ENCODE measurements around the gene B4GALT2.

DNA sequence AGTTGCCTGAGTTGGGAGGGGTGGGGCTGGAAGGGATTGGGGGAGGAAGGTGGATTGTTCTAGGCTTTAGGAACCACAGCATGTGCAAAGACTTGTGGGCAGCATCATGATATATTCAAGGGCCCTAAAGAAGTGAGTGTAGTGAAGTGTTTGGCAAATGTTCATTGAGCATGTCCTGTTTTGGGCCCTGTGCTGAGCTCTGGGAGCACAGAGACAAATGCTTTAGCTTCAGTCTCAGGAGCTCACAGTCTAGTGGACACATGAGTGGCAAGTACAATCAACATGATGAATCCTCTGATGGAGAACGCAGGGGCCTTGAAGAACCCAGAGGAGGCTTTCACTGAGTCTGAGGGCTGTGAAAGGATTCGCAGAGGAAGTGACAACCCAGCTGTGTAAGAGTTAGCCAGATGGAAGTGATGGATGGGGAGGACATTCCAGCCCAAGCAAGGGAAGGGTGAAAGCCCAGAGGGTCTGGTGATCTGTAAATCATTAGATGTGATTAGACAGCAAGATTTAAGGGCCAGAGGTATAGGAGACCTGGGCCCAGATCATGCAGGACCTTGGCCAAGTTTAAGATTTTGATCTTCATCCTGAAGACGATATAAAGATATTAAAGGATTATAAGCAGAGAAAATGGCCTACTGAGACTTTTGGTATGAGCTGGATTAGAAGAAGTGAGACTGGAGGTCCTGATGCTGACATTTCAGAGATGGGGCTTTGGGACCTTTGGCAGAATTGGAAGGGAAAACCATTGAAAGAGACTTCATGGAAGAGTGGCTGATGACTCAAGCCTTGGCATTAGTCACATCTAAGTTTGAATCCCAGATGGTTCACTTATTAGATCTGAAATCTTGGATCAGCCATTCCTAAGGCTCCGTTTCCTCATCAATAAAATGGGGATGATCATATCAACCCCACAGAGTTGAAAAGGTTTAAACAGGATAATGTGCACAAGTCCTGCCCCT lies 27.7 kb upstream of the B4GALT2 start:
- TF ChIP-seq, protein P1, sequence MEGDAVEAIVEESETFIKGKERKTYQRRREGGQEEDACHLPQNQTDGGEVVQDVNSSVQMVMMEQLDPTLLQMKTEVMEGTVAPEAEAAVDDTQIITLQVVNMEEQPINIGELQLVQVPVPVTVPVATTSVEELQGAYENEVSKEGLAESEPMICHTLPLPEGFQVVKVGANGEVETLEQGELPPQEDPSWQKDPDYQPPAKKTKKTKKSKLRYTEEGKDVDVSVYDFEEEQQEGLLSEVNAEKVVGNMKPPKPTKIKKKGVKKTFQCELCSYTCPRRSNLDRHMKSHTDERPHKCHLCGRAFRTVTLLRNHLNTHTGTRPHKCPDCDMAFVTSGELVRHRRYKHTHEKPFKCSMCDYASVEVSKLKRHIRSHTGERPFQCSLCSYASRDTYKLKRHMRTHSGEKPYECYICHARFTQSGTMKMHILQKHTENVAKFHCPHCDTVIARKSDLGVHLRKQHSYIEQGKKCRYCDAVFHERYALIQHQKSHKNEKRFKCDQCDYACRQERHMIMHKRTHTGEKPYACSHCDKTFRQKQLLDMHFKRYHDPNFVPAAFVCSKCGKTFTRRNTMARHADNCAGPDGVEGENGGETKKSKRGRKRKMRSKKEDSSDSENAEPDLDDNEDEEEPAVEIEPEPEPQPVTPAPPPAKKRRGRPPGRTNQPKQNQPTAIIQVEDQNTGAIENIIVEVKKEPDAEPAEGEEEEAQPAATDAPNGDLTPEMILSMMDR (IDR thresholded peaks at IDR 0.05) = no peak
- no peak for TF ChIP-seq EZH2 (IDR thresholded peaks at IDR 0.05)
